LNCaP clone FGC (cell line): ENCODE data around the gene CHD6.

Experiments used
- DNase-seq: peaks from one replicate; pipeline ENCODE4 v3.0.0-alpha.2; 2011; ENCODE audit warnings: low read depth
- H3K4me3 ChIP-seq: 2 replicates; pipeline ENCODE4 v1.5.1; 2011; ENCODE audit warnings: mild to moderate bottlenecking, low read depth, low read length, control low read depth
- CTCF ChIP-seq: IDR thresholded peaks from 2 replicates; pipeline ENCODE4 v1.5.1; 2012; ENCODE audit warnings: mild to moderate bottlenecking; ENCODE audit not compliant: control insufficient read depth, insufficient read depth; ENCODE audit errors: extremely low read depth

CHD6 gene

GRCh38 chr20:41531518-41532275 is 86.5 kb downstream of the CHD6 start:
- no peak for TF ChIP-seq CTCF
- no peak overlapping the region for H3K4me3 ChIP-seq
- no peak for DNase-seq

DNA sequence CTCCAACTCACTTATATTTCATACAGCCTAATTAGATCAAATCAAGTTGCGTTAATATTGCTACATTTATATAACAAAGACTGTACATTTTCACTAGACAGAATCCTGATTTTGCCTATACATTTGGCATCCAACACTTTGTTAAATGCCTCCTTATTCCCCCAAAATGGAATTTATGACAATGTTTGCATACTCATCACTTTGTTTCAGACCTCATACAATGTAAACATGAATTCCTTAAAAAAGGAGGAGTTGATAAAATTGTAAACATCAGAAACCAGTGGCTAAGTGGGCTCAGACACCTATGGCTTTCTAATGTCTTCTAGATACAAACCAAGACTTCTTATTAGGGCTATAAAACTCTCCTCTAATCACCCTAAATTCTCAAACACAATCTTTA is 87.3 kb downstream of the CHD6 start:
- H3K4me3 ChIP-seq, result no peak overlapping the region
- TF ChIP-seq CTCF, result no peak
- no peak for DNase-seq

DNA sequence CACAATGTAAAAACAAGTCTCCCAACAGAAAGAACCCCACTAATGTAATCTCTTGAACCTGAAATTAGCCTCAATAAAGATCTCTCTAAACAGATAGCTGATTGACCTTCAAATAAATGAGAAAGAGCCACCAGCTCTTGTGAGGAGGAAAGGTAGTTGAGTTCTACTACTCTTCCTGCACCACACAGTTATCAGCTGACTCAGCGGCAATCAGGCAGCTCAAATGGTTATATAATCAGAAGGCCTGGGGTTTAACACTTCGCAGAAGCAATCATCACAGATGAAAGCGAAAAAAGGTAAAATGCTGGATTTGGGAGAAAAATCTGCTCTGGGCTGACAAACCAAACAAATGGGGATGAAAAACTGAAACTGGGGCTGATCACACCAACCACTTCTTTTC is 91.8 kb downstream of the CHD6 start:
- H3K4me3 ChIP-seq, result no peak overlapping the region
- no peak for DNase-seq
- no peak for TF ChIP-seq CTCF

- H3K4me3 ChIP-seq, result peak overlapping the region; percentile 36
- peak; percentile 65 for DNase-seq
- no peak for TF ChIP-seq CTCF
Measured at GRCh38 chr20:41524980-41525613, 93.1 kb downstream of the CHD6 start.

- no peak for DNase-seq
- H3K4me3 ChIP-seq, result no peak overlapping the region
- no peak for TF ChIP-seq CTCF
Measured at GRCh38 chr20:41523857-41524256, 94.3 kb downstream of the CHD6 start.

GRCh38 chr20:41513829-41514228 is 104.3 kb downstream of the CHD6 start:
- no peak overlapping the region for H3K4me3 ChIP-seq
- no peak for TF ChIP-seq CTCF
- no peak for DNase-seq
